ENCODE results near the gene PLA2G3.

Gene PLA2G3

DNA sequence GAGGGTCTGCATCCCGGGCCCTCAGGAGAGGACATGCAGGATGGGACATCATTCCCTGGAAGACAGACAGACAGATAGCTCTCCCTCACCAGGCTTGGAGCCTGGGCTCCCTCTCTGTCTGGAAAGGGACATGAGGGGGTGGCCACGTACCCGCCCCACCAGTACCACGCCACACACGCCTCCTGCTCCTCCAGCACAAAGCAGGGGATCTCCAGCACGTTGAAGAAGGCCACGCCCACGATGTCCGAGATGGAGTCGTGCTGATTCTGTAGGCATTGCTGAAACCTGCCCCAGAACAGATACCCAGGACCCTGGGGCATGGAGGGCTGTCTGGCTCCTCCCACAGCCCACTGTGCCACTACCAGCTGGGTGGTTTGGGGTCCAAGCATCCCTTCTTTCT lies 2.2 kb downstream of the PLA2G3 start:
- DNase-seq (ENCODE audit: low spot score) (no peak), ATAC-seq (ENCODE audit: low read depth) (no peak)
- Histone ChIP-seq H3K4me1 (ENCODE audit: insufficient read depth, poor library complexity, severe bottlenecking) (no peaks in the 10 kb centered on the region), H3K4me3 (ENCODE audit: severe bottlenecking) (no peak overlapping the region), H3K27ac (ENCODE audit: poor library complexity, severe bottlenecking) (no peak overlapping the region), H3K36me3 (ENCODE audit: low read depth) (no peaks in the 10 kb centered on the region), H3K9me3 (ENCODE audit: severe bottlenecking) (no peaks in the 10 kb centered on the region), H3K27me3 (ENCODE audit: insufficient read depth, poor library complexity, severe bottlenecking) (no peaks in the 10 kb centered on the region)
- TF ChIP-seq, protein P1, sequence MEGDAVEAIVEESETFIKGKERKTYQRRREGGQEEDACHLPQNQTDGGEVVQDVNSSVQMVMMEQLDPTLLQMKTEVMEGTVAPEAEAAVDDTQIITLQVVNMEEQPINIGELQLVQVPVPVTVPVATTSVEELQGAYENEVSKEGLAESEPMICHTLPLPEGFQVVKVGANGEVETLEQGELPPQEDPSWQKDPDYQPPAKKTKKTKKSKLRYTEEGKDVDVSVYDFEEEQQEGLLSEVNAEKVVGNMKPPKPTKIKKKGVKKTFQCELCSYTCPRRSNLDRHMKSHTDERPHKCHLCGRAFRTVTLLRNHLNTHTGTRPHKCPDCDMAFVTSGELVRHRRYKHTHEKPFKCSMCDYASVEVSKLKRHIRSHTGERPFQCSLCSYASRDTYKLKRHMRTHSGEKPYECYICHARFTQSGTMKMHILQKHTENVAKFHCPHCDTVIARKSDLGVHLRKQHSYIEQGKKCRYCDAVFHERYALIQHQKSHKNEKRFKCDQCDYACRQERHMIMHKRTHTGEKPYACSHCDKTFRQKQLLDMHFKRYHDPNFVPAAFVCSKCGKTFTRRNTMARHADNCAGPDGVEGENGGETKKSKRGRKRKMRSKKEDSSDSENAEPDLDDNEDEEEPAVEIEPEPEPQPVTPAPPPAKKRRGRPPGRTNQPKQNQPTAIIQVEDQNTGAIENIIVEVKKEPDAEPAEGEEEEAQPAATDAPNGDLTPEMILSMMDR (IDR thresholded peaks at IDR 0.05; ENCODE audit: poor library complexity, severe bottlenecking): no peak

DNA sequence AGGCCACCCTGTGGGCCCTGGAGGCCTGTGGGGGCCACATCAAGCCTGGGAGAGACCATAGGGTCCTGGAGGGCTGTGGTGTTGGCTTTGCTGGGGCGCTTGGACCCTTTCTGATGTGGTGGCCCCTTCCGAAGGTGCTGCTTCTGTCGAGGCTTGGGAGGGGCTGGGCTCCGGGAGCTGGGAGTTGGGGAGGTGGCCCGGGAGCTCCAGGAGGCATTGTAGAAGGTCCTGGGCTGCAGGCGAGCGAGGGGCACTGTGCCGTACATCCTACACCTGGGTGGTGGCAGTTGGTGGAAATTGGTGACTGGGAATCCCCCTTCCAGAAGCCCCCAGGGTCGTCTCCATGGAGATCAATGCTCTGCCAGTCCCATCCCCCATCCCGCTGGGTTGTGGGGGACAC lies 2.6 kb downstream of the PLA2G3 start:
- H3K36me3 ChIP-seq (ENCODE audit: low read depth): no peaks in the 10 kb centered on the region
- no peaks in the 10 kb centered on the region for H3K4me1 ChIP-seq (ENCODE audit: insufficient read depth, poor library complexity, severe bottlenecking)
- no peak overlapping the region for H3K4me3 ChIP-seq (ENCODE audit: severe bottlenecking)
- H3K27ac ChIP-seq (ENCODE audit: poor library complexity, severe bottlenecking): no peak overlapping the region
- H3K27me3 ChIP-seq (ENCODE audit: insufficient read depth, poor library complexity, severe bottlenecking): no peaks in the 10 kb centered on the region
- DNase-seq (ENCODE audit: low spot score): no peak
- H3K9me3 ChIP-seq (ENCODE audit: severe bottlenecking): no peaks in the 10 kb centered on the region
- TF ChIP-seq, protein P1 (IDR thresholded peaks at IDR 0.05; ENCODE audit: poor library complexity, severe bottlenecking): no peak
- no peak for ATAC-seq (ENCODE audit: low read depth)

DNA sequence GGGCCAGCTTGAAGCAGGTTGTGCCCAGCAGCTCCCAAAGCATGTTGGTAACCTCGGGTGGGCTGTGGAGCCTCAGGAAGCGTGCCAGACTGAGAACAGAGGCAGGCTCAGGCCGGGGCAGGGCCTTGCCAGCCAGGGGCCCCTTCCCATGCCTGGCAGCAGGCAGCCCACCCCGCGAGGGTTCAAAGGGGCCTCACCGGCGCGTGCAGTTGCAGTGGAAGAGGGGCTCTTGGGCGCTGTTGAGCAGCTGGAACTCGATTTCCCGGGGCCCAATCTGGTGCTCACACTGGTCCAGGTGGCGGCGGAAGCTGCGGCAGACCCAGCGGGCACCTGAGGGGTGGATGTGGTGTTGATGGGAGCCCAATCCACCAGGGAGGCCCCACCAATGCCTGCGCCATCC lies 3.6 kb downstream of the PLA2G3 start:
- Histone ChIP-seq H3K4me3 (ENCODE audit: severe bottlenecking) (no peak overlapping the region), H3K9me3 (ENCODE audit: severe bottlenecking) (no peaks in the 10 kb centered on the region), H3K36me3 (ENCODE audit: low read depth) (no peaks in the 10 kb centered on the region), H3K27me3 (ENCODE audit: insufficient read depth, poor library complexity, severe bottlenecking) (no peaks in the 10 kb centered on the region), H3K27ac (ENCODE audit: poor library complexity, severe bottlenecking) (no peak overlapping the region), H3K4me1 (ENCODE audit: insufficient read depth, poor library complexity, severe bottlenecking) (no peaks in the 10 kb centered on the region)
- DNase-seq (ENCODE audit: low spot score) (no peak), ATAC-seq (ENCODE audit: low read depth) (no peak)
- TF ChIP-seq, protein P1 (IDR thresholded peaks at IDR 0.05; ENCODE audit: poor library complexity, severe bottlenecking): no peak

DNA sequence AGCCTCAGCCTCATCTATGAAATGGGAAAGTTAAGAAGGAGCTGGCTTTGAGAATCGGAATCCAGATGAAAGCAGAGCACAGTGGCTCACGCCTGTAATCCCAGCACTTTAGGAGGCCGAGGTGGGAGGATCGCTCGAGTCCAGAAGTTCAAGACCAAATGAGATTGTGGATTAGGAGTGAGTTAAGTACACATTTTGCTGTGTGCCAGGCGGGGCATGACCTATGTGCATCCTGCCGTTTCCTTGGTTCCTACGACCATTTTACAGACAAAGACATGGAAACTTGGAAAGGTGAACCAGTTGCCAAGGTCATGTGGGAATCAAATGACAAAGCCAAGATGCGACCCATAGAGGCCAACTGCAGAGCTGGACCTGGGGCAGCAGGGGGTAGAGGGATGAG lies 4.2 kb downstream of the PLA2G3 start:
- no peak overlapping the region for H3K4me3 ChIP-seq (ENCODE audit: severe bottlenecking)
- DNase-seq (ENCODE audit: low spot score) (no peak), ATAC-seq (ENCODE audit: low read depth) (no peak)
- H3K36me3 ChIP-seq (ENCODE audit: low read depth): no peaks in the 10 kb centered on the region
- H3K9me3 ChIP-seq (ENCODE audit: severe bottlenecking): no peaks in the 10 kb centered on the region
- TF ChIP-seq, protein P1 (IDR thresholded peaks at IDR 0.05; ENCODE audit: poor library complexity, severe bottlenecking): no peak
- H3K4me1 ChIP-seq (ENCODE audit: insufficient read depth, poor library complexity, severe bottlenecking): no peaks in the 10 kb centered on the region
- H3K27ac ChIP-seq (ENCODE audit: poor library complexity, severe bottlenecking): no peak overlapping the region
- H3K27me3 ChIP-seq (ENCODE audit: insufficient read depth, poor library complexity, severe bottlenecking): no peaks in the 10 kb centered on the region

DNA sequence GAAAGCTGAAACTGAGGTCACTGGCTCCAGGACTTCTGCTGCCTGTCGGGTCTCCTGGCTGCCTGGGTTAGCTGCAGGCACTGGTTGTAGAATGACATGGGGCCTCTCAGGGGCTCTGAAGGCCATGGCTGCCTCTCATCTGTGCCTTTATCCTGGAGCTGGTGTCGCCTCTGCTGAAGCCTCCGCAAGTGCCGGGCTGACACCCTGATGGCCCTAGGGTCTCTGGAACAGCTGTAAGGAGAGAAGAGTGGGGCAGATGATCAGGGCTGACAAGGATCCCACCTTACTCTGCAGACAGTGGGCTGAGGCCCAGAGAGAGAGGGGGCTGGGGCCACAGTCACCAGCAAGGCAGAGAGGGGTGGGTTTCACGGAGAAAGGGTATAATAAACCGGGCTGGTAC lies 4.6 kb downstream of the PLA2G3 start:
- TF ChIP-seq, protein P1 (IDR thresholded peaks at IDR 0.05; ENCODE audit: poor library complexity, severe bottlenecking): no peak
- Histone ChIP-seq H3K9me3 (ENCODE audit: severe bottlenecking) (no peaks in the 10 kb centered on the region), H3K4me3 (ENCODE audit: severe bottlenecking) (no peak overlapping the region), H3K27ac (ENCODE audit: poor library complexity, severe bottlenecking) (no peak overlapping the region), H3K27me3 (ENCODE audit: insufficient read depth, poor library complexity, severe bottlenecking) (no peaks in the 10 kb centered on the region), H3K4me1 (ENCODE audit: insufficient read depth, poor library complexity, severe bottlenecking) (no peaks in the 10 kb centered on the region), H3K36me3 (ENCODE audit: low read depth) (no peaks in the 10 kb centered on the region)
- ATAC-seq (ENCODE audit: low read depth) (no peak), DNase-seq (ENCODE audit: low spot score) (no peak)

Data from RWPE2 (cell line).